ENCODE results near the gene MKRN2OS. TPM values are rescaled to one million over a fixed set of nuclear protein-coding genes. Genes with fewer than 3 reads are reported as not detected.
A peak's percentile ranks its signal among the peaks of the same experiment; 100 is the strongest.

MKRN2OS gene
- total RNA-seq (1.7 TPM), polyA plus RNA-seq (ENCODE audit: insufficient read depth, low read depth, low replicate concordance) (not detected)
- long read RNA-seq, donor 1: 0 reads
- long read RNA-seq, donor 2: 0 reads
- long read RNA-seq, donor 3, partial matches to known transcripts: 17 of 17 reads
- long read RNA-seq, donor 3, other reads (novel, unspliced or antisense): 0 of 17 reads
- long read RNA-seq, donor 4: 0 reads
- long read RNA-seq, donor 5: 0 reads
- long read RNA-seq, donor 6: 0 reads
- long read RNA-seq, donor 7, partial matches to known transcripts: 0 of 3 reads
- long read RNA-seq, donor 7, other reads (novel, unspliced or antisense): 3 of 3 reads
- long read RNA-seq, donor 8: 0 reads
- long read RNA-seq, donor 9: 0 reads
- long read RNA-seq, donor 10, partial matches to known transcripts: 47 of 57 reads
- long read RNA-seq, donor 10, other reads (novel, unspliced or antisense): 10 of 57 reads

- FAIRE-seq (no peak), DNase-seq (peak in 4 of 5 donors; percentile 65 to 90 (median 78))
Measured at GRCh38 chr3:12545473-12545791, at the start of gene MKRN2OS. Gene MKRN2OS (minus strand): TSS chr3:12545499. CDS start chr3:12545464, 35 bp downstream.

GRCh38 chr3:12593473-12593872 is 48.2 kb upstream of the MKRN2OS start:
- Histone ChIP-seq H3K36me3 (ENCODE audit: control insufficient read depth in 2 of 3, insufficient read depth in 3 of 3, low read length in 3 of 3) (peaks cover 5 to 44% (median 40%) of the 10 kb centered on the region in 3 donors), H3K27ac (ENCODE audit: low read depth in 2 of 2, low read length in 2 of 2) (no peak overlapping the region), H3K9ac (ENCODE audit: low read length in 3 of 3) (no peak overlapping the region), H3K4me3 (ENCODE audit: low read length in 3 of 3) (no peak overlapping the region), H3K9me3 (ENCODE audit: control insufficient read depth in 2 of 3, insufficient read depth in 1 of 3, low read length in 3 of 3) (no peaks in the 10 kb centered on the region), H3K4me1 (ENCODE audit: control insufficient read depth in 2 of 3, insufficient read depth in 2 of 3, low read depth in 1 of 3, low read length in 3 of 3) (peaks cover 0 to 3% (median 0%) of the 10 kb centered on the region in 3 donors), H3K27me3 (ENCODE audit: control insufficient read depth, insufficient read depth, low read length) (no peaks in the 10 kb centered on the region)
- FAIRE-seq: no peak
- intact Hi-C loops (cut with DNase I): no loop called here
- no peak for DNase-seq
- TF ChIP-seq, protein P1, sequence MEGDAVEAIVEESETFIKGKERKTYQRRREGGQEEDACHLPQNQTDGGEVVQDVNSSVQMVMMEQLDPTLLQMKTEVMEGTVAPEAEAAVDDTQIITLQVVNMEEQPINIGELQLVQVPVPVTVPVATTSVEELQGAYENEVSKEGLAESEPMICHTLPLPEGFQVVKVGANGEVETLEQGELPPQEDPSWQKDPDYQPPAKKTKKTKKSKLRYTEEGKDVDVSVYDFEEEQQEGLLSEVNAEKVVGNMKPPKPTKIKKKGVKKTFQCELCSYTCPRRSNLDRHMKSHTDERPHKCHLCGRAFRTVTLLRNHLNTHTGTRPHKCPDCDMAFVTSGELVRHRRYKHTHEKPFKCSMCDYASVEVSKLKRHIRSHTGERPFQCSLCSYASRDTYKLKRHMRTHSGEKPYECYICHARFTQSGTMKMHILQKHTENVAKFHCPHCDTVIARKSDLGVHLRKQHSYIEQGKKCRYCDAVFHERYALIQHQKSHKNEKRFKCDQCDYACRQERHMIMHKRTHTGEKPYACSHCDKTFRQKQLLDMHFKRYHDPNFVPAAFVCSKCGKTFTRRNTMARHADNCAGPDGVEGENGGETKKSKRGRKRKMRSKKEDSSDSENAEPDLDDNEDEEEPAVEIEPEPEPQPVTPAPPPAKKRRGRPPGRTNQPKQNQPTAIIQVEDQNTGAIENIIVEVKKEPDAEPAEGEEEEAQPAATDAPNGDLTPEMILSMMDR (IDR thresholded peaks at IDR 0.05; ENCODE audit: borderline replicate concordance, extremely low read depth, insufficient read depth): no peak

More at GRCh38 chr3:12545473-12545791, at the start of gene MKRN2OS:
- Histone ChIP-seq H3K9ac (ENCODE audit: low read length in 3 of 3) (peak within 1 kb of the TSS in 1 of 3 donors; percentile 48), H3K27me3 (ENCODE audit: control insufficient read depth, insufficient read depth, low read length) (no peaks in the 10 kb centered on the region), H3K27ac (ENCODE audit: low read depth in 2 of 2, low read length in 2 of 2) (no peak within 1 kb of the TSS), H3K4me1 (ENCODE audit: control insufficient read depth in 2 of 3, insufficient read depth in 2 of 3, low read depth in 1 of 3, low read length in 3 of 3) (no peaks in the 10 kb centered on the region), H3K9me3 (ENCODE audit: control insufficient read depth in 2 of 3, insufficient read depth in 1 of 3, low read length in 3 of 3) (no peaks in the 10 kb centered on the region), H3K36me3 (ENCODE audit: control insufficient read depth in 2 of 3, insufficient read depth in 3 of 3, low read length in 3 of 3) (peaks cover 0 to under 1% (median 0%) of the 10 kb centered on the region in 3 donors), H3K4me3 (ENCODE audit: low read length in 3 of 3) (peak within 1 kb of the TSS in 2 of 3 donors; percentile 14 to 51)
- TF ChIP-seq, protein P1 (IDR thresholded peaks at IDR 0.05; ENCODE audit: borderline replicate concordance, extremely low read depth, insufficient read depth): no peak
- intact Hi-C loops (cut with DNase I): no loop called here

GRCh38 chr3:12591997-12592715 is 46.9 kb upstream of the MKRN2OS start:
- H3K27me3 ChIP-seq (ENCODE audit: control insufficient read depth, insufficient read depth, low read length): no peaks in the 10 kb centered on the region
- no peak overlapping the region for H3K9ac ChIP-seq (ENCODE audit: low read length in 3 of 3)
- H3K4me3 ChIP-seq (ENCODE audit: low read length in 3 of 3): no peak overlapping the region
- no peak overlapping the region for H3K27ac ChIP-seq (ENCODE audit: low read depth in 2 of 2, low read length in 2 of 2)
- H3K9me3 ChIP-seq (ENCODE audit: control insufficient read depth in 2 of 3, insufficient read depth in 1 of 3, low read length in 3 of 3): no peaks in the 10 kb centered on the region
- H3K4me1 ChIP-seq (ENCODE audit: control insufficient read depth in 2 of 3, insufficient read depth in 2 of 3, low read depth in 1 of 3, low read length in 3 of 3): no peaks in the 10 kb centered on the region
- DNase-seq: no peak
- intact Hi-C loops (cut with DNase I): no loop called here
- peaks cover 8 to 46% (median 36%) of the 10 kb centered on the region in 3 donors for H3K36me3 ChIP-seq (ENCODE audit: control insufficient read depth in 2 of 3, insufficient read depth in 3 of 3, low read length in 3 of 3)
- FAIRE-seq: no peak
- TF ChIP-seq, protein P1 (IDR thresholded peaks at IDR 0.05; ENCODE audit: borderline replicate concordance, extremely low read depth, insufficient read depth): no peak

Measured in kidney (tissue), 22 donors.